Pancreas (tissue), 10 donors: Measurements from ENCODE around the gene RRP9. TPM values are rescaled to one million over a fixed set of nuclear protein-coding genes. Genes with fewer than 3 reads are reported as not detected.

Experiments
- ATAC-seq, 4 donors: fragments of 200-7000 bp; cut with Tn5 transposase; one replicate each; pipeline versions ENCODE4 v1.8.0 to v1.9.1; 2020; ENCODE audit warnings: mild to moderate bottlenecking in 4 of 4, moderate library complexity in 4 of 4
- DNase-seq, 6 donors: peaks; one replicate each; pipeline ENCODE4 v3.0.0-alpha.2; 2020
- FAIRE-seq: peaks from 2 replicates; lab custom pipeline; 2012; peaks lifted over from hg19 to GRCh38; lab: Jason Lieb, UNC
- H3K27ac ChIP-seq, 4 donors: fragments of 200-600 bp; sonication (generic); 1 replicate in 3 of 4; 2 replicates in 1 of 4; pipeline versions ENCODE4 v1.5.0 to v1.8.0; 2020
- H3K27me3 ChIP-seq, 4 donors: fragments of 200-600 bp; one replicate each; pipeline ENCODE4 v1.8.0; 2021
- H3K36me3 ChIP-seq, 3 donors: fragments of 200-600 bp; sonication (generic) in 1 of 3; one replicate each; pipeline versions ENCODE4 v1.5.0 to v1.8.0; 2020 to 2021
- H3K4me1 ChIP-seq, 3 donors: fragments of 200-600 bp; one replicate each; pipeline ENCODE4 v1.8.0; 2021
- H3K4me3 ChIP-seq, 4 donors: fragments of 200-600 bp; sonication (generic) in 2 of 4; one replicate each; pipeline versions ENCODE4 v1.5.0 to v1.8.0; 2020 to 2021
- H3K9me3 ChIP-seq, 4 donors: fragments of 200-600 bp; one replicate each; pipeline ENCODE4 v1.8.0; 2021
- CTCF ChIP-seq, 4 donors: fragments of 200-600 bp; sonication (generic) in 3 of 4; IDR thresholded peaks; one replicate each; pipeline versions ENCODE4 v1.5.0 to v1.8.0; 2021; ENCODE audit warnings: antibody characterized with exemption in 4 of 4
- WGBS, 2 donors: extraction: QIAGEN DNeasy Blood & Tissue Kit; methylation state at CpG; one replicate each; pipeline ENCODE4 v1.1.7; 2013; 5-methylcytosine and 5-hydroxymethylcytosine counted together
- intact Hi-C, 3 donors: fragments of 100-400 bp; cut with DNase I; formaldehyde crosslinking; loops; one replicate each; pipeline versions ENCODE4 v1.11.1 to v1.14.2; 2022
- polyA plus RNA-seq, 2 donors: library from polyadenylated mRNA; stranded (reverse); fragments of 200-250 nt; gene quantifications; one replicate each; pipeline ENCODE4 v1.2.3, GENCODE V29; 2013
- total RNA-seq, 6 donors: library from RNA; stranded (reverse); fragmentation: NEBNext Ultra II Directional in 4 of 6; extraction: Animal tissue kit (Norgen Biotek cat#: 25700) in 4 of 6; gene quantifications; one replicate each; pipeline versions ENCODE4 v1.2.1 to v1.2.4, GENCODE V29; 2021 to 2023
- donor health status: healthy with polysubstance abuse.
- donor health status: DM: no; HTN: no; CAD: no; lungs with moderate emphysema.
- donor health status: DM: no; HTN: no; CAD: no.
- donor health status: control.
- donor health status: control.
- donor health status: Bipolar disorder and iron deficiency.
- donor health status: DM: yes; HTN: yes; CAD: no.
- donor health status: DM: no; HTN: no; CAD: no.
- donor health status: DM: no; HTN: no; CAD: no.
- donor health status: DM: yes; HTN: yes; CAD: no.

The RRP9 gene
- total and polyA plus RNA-seq, 8 donors = 3.8 to 13.8 (median 7.9) TPM

DNA sequence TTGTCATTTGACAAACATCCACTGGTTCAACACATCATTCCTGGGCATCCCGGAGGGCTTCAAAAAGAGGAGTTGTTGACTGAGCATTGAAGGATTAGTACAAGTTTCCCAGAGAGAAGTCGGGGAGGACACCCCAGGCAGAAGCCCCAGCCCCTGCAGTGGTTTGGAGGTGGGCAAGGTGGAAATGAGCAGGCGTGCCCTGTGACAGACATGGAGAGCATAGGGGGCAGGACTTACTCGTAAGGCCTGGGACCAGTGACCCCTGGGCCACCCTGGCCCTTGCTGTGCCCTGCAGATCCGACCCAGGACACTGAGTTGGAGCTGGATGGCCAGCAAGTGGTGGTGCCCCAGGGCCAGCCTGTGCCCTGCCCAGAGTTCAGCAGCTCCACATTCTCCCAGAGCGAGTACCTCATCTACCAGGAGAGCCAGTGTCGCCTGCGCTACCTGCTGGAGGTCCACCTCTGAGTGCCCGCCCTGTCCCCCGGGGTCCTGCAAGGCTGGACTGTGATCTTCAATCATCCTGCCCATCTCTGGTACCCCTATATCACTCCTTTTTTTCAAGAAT is 6.4 kb upstream of the RRP9 start:
- Histone ChIP-seq H3K4me3 (no peak overlapping the region), H3K36me3 (no peaks in the 10 kb centered on the region), H3K9me3 (no peaks in the 10 kb centered on the region), H3K4me1 (no peaks in the 10 kb centered on the region), H3K27ac (no peak overlapping the region), H3K27me3 (no peaks in the 10 kb centered on the region)
- no peak for TF ChIP-seq CTCF (IDR thresholded peaks at IDR 0.05)
- DNase-seq (peak in 1 of 6 donors; percentile 35), ATAC-seq (no peak), FAIRE-seq (no peak)
- intact Hi-C loops = loop anchor here in 1 of 3 donors (10.0 kb wide), 1 partner anchor 177 kb away; no protein-coding TSS in a partner anchor
- 82 to 87% methylated on average over 10 of the region's 10 CpGs for WGBS, 2 donors

- intact Hi-C loops = loop anchor here in 1 of 3 donors (10.0 kb wide), 1 partner anchor 177 kb away; no protein-coding TSS in a partner anchor
- Histone ChIP-seq H3K27ac (no peak overlapping the region), H3K4me1 (peaks cover 0 to 1% (median 0%) of the 10 kb centered on the region in 3 donors), H3K36me3 (no peaks in the 10 kb centered on the region), H3K27me3 (no peaks in the 10 kb centered on the region), H3K9me3 (no peaks in the 10 kb centered on the region), H3K4me3 (no peak overlapping the region)
- ATAC-seq = no peak
- TF ChIP-seq CTCF (IDR thresholded peaks at IDR 0.05) = no peak
- FAIRE-seq = no peak
- DNase-seq = peak in 1 of 6 donors; percentile 30
- WGBS, 2 donors = 65 to 69% methylated on average over 13 of the region's 13 CpGs
Measured at GRCh38 chr3:51947215-51947900, 5.7 kb upstream of the RRP9 start.

DNA sequence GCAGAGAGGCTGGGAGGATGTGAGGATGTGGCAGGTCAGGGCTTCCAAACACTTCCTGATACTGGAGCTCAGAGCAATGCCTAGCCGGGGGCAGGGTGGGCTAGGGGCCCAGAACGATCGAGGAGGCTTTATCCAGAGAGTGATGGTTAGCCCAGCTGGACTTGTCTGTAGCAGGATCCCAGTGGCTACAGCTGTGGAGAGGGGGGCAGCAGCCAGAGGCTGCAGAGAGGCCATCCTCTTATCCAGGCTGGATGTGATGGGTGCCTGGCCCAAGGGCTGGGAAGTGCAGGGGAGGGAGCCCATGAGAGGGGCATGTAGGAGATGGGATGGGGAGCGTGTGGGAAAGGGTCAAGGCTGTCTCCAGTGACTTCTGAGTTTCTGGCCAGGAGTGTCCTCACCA is 5.1 kb upstream of the RRP9 start:
- no peak overlapping the region for H3K4me3 ChIP-seq
- no peaks in the 10 kb centered on the region for H3K36me3 ChIP-seq
- intact Hi-C loops = loop anchor here in 1 of 3 donors (10.0 kb wide), 1 partner anchor 178 kb away; no protein-coding TSS in a partner anchor

GRCh38 chr3:51945926-51946705 is 4.4 kb upstream of the RRP9 start:
- ATAC-seq = no peak
- 84 to 90% methylated on average over 14 of the region's 14 CpGs for WGBS, 2 donors
- FAIRE-seq = no peak
- Histone ChIP-seq H3K36me3 (no peaks in the 10 kb centered on the region), H3K4me1 (peaks cover 0 to 4% (median 0%) of the 10 kb centered on the region in 3 donors), H3K4me3 (no peak overlapping the region), H3K9me3 (no peaks in the 10 kb centered on the region), H3K27me3 (no peaks in the 10 kb centered on the region), H3K27ac (no peak overlapping the region)
- TF ChIP-seq CTCF (IDR thresholded peaks at IDR 0.05) = no peak
- DNase-seq = peak in 1 of 6 donors; percentile 26
- intact Hi-C loops = loop anchor here in 1 of 3 donors (10.0 kb wide), 1 partner anchor 179 kb away; no protein-coding TSS in a partner anchor

More for the DNA sequence above, 5.1 kb upstream of the RRP9 start:
- peak in 2 of 6 donors; percentile 4 to 36 for DNase-seq
- no peaks in the 10 kb centered on the region for H3K9me3 ChIP-seq
- no peaks in the 10 kb centered on the region for H3K27me3 ChIP-seq
- 64 to 68% methylated on average over 4 of the region's 4 CpGs for WGBS, 2 donors
- ATAC-seq = no peak
- no peak overlapping the region for H3K27ac ChIP-seq
- TF ChIP-seq CTCF (IDR thresholded peaks at IDR 0.05) = no peak
- FAIRE-seq = no peak
- peaks cover 0 to 3% (median 0%) of the 10 kb centered on the region in 3 donors for H3K4me1 ChIP-seq
